ENCODE measurements around the gene KSR2. TPM values are rescaled to one million over a fixed set of nuclear protein-coding genes. Genes with fewer than 3 reads are reported as not detected.
A peak's percentile ranks its signal among the peaks of the same experiment; 100 is the strongest.

The KSR2 gene
- total and polyA plus RNA-seq, 4 donors: 0.09 to 1.8 (median 0.37) TPM

DNA sequence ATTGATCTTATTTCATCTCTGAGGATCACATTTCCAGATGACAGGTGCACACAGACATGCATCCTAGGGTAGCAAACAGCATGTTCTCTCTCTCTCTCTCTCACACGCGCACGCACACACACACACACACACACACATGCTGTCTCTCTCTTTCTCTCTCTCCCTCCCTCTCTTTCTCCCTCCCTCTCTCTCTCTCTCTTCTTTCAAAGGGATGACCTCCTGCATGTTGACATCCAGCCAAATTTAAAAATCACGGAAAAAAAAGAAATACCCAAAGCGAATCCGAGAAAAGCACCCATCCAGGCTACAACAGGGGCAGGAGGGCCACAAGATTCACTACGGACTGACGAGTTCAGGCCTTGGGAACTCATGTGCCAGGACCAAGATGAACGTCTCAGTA lies 2.3 kb downstream of the KSR2 start:
- DNase-seq (no peak), ATAC-seq (ENCODE audit: insufficient read depth, low FRiP score) (no peak)
- Histone ChIP-seq H3K9me3 (ENCODE audit: control insufficient read depth in 4 of 4, insufficient read depth in 3 of 4, low read length in 3 of 4) (peaks cover 0 to 2% (median under 1%) of the 10 kb centered on the region in 4 donors), H3K36me3 (ENCODE audit: control insufficient read depth in 4 of 4, insufficient read depth in 4 of 4, low read length in 4 of 4) (no peaks in the 10 kb centered on the region), H3K4me3 (no peak overlapping the region), H3K4me1 (ENCODE audit: control insufficient read depth in 5 of 5, insufficient read depth in 5 of 5, low read length in 5 of 5) (peaks cover 0 to 3% (median 0%) of the 10 kb centered on the region in 5 donors), H3K27me3 (ENCODE audit: control insufficient read depth in 3 of 3, insufficient read depth in 3 of 3, low read length in 2 of 3) (peaks cover 3 to 40% (median 38%) of the 10 kb centered on the region in 3 donors), H3K27ac (ENCODE audit: low read depth in 1 of 2, low read length in 1 of 2) (no peak overlapping the region), H3K9ac (ENCODE audit: insufficient read depth in 1 of 2, low read length in 2 of 2) (no peak overlapping the region)
- WGBS, 2 donors: 47 to 50% methylated on average over 9 of the region's 9 CpGs
- TF ChIP-seq, protein P1, sequence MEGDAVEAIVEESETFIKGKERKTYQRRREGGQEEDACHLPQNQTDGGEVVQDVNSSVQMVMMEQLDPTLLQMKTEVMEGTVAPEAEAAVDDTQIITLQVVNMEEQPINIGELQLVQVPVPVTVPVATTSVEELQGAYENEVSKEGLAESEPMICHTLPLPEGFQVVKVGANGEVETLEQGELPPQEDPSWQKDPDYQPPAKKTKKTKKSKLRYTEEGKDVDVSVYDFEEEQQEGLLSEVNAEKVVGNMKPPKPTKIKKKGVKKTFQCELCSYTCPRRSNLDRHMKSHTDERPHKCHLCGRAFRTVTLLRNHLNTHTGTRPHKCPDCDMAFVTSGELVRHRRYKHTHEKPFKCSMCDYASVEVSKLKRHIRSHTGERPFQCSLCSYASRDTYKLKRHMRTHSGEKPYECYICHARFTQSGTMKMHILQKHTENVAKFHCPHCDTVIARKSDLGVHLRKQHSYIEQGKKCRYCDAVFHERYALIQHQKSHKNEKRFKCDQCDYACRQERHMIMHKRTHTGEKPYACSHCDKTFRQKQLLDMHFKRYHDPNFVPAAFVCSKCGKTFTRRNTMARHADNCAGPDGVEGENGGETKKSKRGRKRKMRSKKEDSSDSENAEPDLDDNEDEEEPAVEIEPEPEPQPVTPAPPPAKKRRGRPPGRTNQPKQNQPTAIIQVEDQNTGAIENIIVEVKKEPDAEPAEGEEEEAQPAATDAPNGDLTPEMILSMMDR (IDR thresholded peaks at IDR 0.05; ENCODE audit: control extremely low read depth, extremely low read depth): no peak

DNA sequence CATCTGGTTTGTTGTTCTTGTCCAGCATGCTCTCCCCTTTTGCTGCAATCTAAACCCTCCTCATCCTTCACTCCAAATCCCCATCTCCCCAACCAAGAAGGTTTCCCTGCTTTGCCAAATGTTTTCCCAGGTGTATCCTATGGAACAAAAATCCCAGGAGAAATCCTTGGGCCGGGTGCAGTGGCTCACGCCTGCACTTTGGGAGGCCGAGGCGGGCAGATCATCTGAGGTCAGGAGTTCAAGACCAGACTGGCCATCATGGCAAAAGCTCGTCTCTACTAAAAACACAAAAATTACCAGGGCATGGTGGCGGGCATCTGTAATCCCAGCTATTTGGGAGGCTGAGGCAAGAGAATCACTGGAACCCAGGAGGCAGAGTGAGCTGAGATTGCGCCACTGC lies 5.0 kb downstream of the KSR2 start:
- peaks cover 0 to 3% (median 0%) of the 10 kb centered on the region in 5 donors for H3K4me1 ChIP-seq (ENCODE audit: control insufficient read depth in 5 of 5, insufficient read depth in 5 of 5, low read length in 5 of 5)
- H3K36me3 ChIP-seq (ENCODE audit: control insufficient read depth in 4 of 4, insufficient read depth in 4 of 4, low read length in 4 of 4): no peaks in the 10 kb centered on the region
- no peak for ATAC-seq (ENCODE audit: insufficient read depth, low FRiP score)
- DNase-seq: no peak
- 92 to 93% methylated on average over 7 of the region's 7 CpGs for WGBS, 2 donors
- TF ChIP-seq, protein P1 (IDR thresholded peaks at IDR 0.05; ENCODE audit: control extremely low read depth, extremely low read depth): no peak
- peaks cover 0 to 3% (median 0%) of the 10 kb centered on the region in 4 donors for H3K9me3 ChIP-seq (ENCODE audit: control insufficient read depth in 4 of 4, insufficient read depth in 3 of 4, low read length in 3 of 4)
- no peak overlapping the region for H3K9ac ChIP-seq (ENCODE audit: insufficient read depth in 1 of 2, low read length in 2 of 2)
- H3K27ac ChIP-seq (ENCODE audit: low read depth in 1 of 2, low read length in 1 of 2): no peak overlapping the region
- no peak overlapping the region for H3K4me3 ChIP-seq
- H3K27me3 ChIP-seq (ENCODE audit: control insufficient read depth in 3 of 3, insufficient read depth in 3 of 3, low read length in 2 of 3): peaks cover 1 to 29% (median 27%) of the 10 kb centered on the region in 3 donors

DNA sequence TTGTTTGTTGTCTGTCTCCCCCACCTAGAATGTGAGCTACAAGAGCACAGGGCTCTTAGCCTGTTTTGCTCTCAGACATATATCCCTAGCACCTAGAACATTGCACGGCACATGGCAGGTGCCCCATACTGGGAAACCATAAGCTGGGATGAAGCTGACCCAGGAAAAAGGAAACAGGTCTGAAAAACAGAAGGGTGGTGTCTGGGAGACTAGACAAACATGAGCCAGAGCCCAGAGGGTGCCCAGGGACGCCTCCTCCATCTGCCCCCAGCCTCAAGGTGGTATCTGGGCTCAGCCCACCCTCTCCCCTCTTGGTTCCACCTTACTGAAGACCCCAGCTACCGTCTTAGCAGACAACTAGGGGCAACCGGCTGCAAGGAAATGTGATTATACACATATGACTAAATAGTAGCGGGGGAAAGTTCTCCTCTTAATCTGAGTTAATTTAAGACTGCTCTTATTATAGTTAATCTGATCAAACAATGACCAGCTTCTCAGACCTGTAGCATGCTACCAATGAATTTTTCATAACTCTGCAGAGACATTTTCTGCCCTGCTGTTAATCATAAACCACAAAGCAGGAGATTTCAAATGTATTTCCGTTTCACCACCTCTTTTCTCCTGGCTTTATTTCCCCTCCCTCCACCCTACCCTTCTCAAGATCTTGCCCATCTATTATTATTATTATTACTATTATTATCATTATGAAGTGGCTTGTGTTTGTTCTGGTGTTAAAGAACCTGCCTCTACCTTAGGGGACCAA lies 31.9 kb downstream of the KSR2 start:
- H3K9me3 ChIP-seq (ENCODE audit: control insufficient read depth in 4 of 4, insufficient read depth in 3 of 4, low read length in 3 of 4): no peaks in the 10 kb centered on the region
- H3K27me3 ChIP-seq (ENCODE audit: control insufficient read depth in 3 of 3, insufficient read depth in 3 of 3, low read length in 2 of 3): no peaks in the 10 kb centered on the region
- no peak overlapping the region for H3K4me3 ChIP-seq
- H3K27ac ChIP-seq (ENCODE audit: low read depth in 1 of 2, low read length in 1 of 2): no peak overlapping the region
- no peaks in the 10 kb centered on the region for H3K36me3 ChIP-seq (ENCODE audit: control insufficient read depth in 4 of 4, insufficient read depth in 4 of 4, low read length in 4 of 4)
- peak in 1 of 3 donors; percentile 0 for DNase-seq
- H3K4me1 ChIP-seq (ENCODE audit: control insufficient read depth in 5 of 5, insufficient read depth in 5 of 5, low read length in 5 of 5): no peaks in the 10 kb centered on the region
- TF ChIP-seq, protein P1 (IDR thresholded peaks at IDR 0.05; ENCODE audit: control extremely low read depth, extremely low read depth): no peak
- no peak overlapping the region for H3K9ac ChIP-seq (ENCODE audit: insufficient read depth in 1 of 2, low read length in 2 of 2)
- WGBS, 2 donors: 69 to 73% methylated on average over 6 of the region's 6 CpGs
- no peak for ATAC-seq (ENCODE audit: insufficient read depth, low FRiP score)
